Body of pancreas (tissue), 4 donors: ENCODE data around the gene ITGB6. TPM values are rescaled to one million over a fixed set of nuclear protein-coding genes. Genes with fewer than 3 reads are reported as not detected.

Experiments
- ATAC-seq: fragments of 150-250 bp; one replicate; pipeline ENCODE4 v1.9.1; 2016
- DNase-seq, 4 donors: peaks; one replicate each; pipeline ENCODE4 v3.0.0-alpha.2; 2019
- H3K27ac ChIP-seq, 4 donors: fragments of 200-600 bp; sonication (generic); 1 replicate in 3 of 4; 2 replicates in 1 of 4; pipeline versions ENCODE4 v1.5.1 to v1.6.1; 2016 to 2019; ENCODE audit warnings: mild to moderate bottlenecking in 1 of 4, mixed read lengths in 1 of 4, moderate library complexity in 1 of 4
- H3K27me3 ChIP-seq, 2 donors: fragments of 200-600 bp; sonication (generic); one replicate each; pipeline ENCODE4 v1.6.0; 2016; ENCODE audit warnings: mild to moderate bottlenecking in 1 of 2
- H3K36me3 ChIP-seq, 2 donors: fragments of 200-600 bp; sonication (generic); replicated peaks in 1 of 2; 2 replicates each; pipeline ENCODE4 v1.5.1; 2016; ENCODE audit warnings: low read depth in 2 of 2; ENCODE audit not compliant: insufficient read depth in 1 of 2
- H3K4me1 ChIP-seq: fragments of 200-600 bp; sonication (generic); one replicate; pipeline ENCODE4 v1.6.0; 2016
- H3K4me3 ChIP-seq, 2 donors: fragments of 200-600 bp; sonication (generic); 1 replicate in 1 of 2; 2 replicates in 1 of 2; pipeline ENCODE4 v1.5.1; 2016 to 2019
- H3K9me3 ChIP-seq, 3 donors: fragments of 200-600 bp; sonication (generic); 1 replicate in 2 of 3; 2 replicates in 1 of 3; pipeline ENCODE4 v1.5.1; 2016
- POLR2A ChIP-seq, 3 donors: fragments of 450-650 bp; IDR thresholded peaks; one replicate each; pipeline ENCODE4 v1.6.1; 2016; ENCODE audit warnings: antibody characterized with exemption in 3 of 3, mild to moderate bottlenecking in 2 of 3
- WGBS, 2 donors: methylation state at CpG; one replicate each; pipeline ENCODE4 v1.1.5; 2017; 5-methylcytosine and 5-hydroxymethylcytosine counted together
- intact Hi-C: fragments of 100-400 bp; cut with DNase I; formaldehyde crosslinking; loops from one replicate; pipeline ENCODE4 v1.15.1; 2023
- total RNA-seq, 2 donors: library from RNA; depleted of rRNA; stranded (reverse); fragments of >200 nt; gene quantifications; one replicate each; pipeline ENCODE4 v1.1.0, GENCODE V29; 2016
- TF ChIP-seq, protein P1 (sequence below), 7 experiments: fragments of 450-650 bp in 4 of 7; fragments of 200-600 bp in 3 of 7; sonication (generic) in 3 of 7; IDR thresholded peaks; one replicate each; pipeline ENCODE4 v1.5.1; 2016 to 2019; ENCODE audit warnings: antibody characterized with exemption in 7 of 7

Gene ITGB6
- total RNA-seq, 2 donors from 2014 or later, result 5.3 to 9.9 TPM

DNA sequence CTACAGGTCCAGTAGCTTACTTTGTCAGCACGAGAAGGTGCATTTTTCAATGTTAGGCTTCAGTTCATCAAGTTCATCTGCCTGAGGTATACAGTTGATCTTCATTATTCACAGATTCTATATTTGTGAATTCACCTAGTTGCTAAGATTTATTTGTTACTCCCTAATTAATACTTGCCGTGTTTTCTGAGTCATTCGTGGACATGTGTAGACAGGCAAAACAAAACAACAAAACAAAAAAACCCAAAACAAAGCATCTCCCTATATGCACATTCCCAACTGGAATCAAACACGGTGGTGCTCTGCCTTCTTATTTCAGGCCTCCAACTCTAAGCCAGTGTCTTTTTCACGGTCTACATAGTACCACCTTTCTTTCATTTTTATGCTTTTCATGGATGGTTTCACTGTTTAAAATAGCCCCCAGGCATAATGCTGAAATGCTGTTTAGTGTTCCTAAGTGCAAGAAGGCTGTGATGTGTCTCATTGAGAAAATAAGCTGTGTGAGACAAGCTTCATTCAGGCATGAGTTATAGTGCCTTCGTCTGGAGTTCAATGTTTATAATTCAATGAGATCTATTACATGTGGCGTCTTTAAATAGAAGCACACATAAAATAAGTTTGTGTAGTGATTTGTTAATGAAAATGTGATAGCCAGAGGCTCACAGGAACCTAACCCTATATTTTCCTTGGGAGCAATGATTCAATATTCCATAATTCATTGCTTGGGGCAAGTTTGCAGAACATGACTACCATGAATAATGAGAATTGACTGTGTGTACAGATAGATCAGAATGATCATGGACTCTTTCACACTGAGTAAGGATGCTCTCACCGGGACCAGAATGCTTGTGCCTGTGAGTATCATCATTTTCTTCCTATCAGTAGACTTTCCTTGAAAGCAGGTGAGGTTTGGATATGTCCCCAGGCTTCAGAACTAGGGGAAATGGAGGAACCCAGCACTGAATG is 24.6 kb downstream of the ITGB6 start:
- no peak for DNase-seq
- no peak overlapping the region for H3K27ac ChIP-seq
- peaks cover 0 to 2% of the 10 kb centered on the region in 2 donors for H3K36me3 ChIP-seq
- H3K4me3 ChIP-seq, result no peak overlapping the region
- H3K27me3 ChIP-seq, result no peaks in the 10 kb centered on the region
- intact Hi-C loops, result no loop called here
- 85 to 89% methylated on average over 8 of the region's 8 CpGs for WGBS, 2 donors
- H3K4me1 ChIP-seq, result no peaks in the 10 kb centered on the region
- TF ChIP-seq POLR2A (IDR thresholded peaks at IDR 0.05), result no peak
- TF ChIP-seq, protein P1, sequence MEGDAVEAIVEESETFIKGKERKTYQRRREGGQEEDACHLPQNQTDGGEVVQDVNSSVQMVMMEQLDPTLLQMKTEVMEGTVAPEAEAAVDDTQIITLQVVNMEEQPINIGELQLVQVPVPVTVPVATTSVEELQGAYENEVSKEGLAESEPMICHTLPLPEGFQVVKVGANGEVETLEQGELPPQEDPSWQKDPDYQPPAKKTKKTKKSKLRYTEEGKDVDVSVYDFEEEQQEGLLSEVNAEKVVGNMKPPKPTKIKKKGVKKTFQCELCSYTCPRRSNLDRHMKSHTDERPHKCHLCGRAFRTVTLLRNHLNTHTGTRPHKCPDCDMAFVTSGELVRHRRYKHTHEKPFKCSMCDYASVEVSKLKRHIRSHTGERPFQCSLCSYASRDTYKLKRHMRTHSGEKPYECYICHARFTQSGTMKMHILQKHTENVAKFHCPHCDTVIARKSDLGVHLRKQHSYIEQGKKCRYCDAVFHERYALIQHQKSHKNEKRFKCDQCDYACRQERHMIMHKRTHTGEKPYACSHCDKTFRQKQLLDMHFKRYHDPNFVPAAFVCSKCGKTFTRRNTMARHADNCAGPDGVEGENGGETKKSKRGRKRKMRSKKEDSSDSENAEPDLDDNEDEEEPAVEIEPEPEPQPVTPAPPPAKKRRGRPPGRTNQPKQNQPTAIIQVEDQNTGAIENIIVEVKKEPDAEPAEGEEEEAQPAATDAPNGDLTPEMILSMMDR (IDR thresholded peaks at IDR 0.05), result no peak
- ATAC-seq, result no peak
- no peaks in the 10 kb centered on the region for H3K9me3 ChIP-seq

DNA sequence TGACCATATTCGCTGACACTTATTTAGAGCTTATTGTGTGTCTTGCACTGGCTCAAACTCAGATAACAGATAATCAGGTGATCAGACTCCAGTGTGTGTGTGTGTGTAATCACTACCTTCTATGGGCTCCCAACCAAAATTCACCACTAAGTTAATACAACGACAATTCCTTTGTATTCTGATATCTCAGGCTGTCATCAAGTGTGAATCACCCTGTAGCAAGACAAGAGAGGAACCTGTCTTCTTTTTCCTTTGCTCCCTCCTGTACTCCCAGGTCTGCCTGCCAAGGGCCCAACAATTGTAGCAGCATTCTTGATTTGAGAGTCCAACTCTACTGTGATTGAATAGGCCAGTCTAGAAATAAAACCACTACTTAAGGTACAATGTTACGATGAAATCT is 25.8 kb downstream of the ITGB6 start:
- ATAC-seq (no peak), DNase-seq (no peak)
- 82 to 84% methylated on average over 3 of the region's 3 CpGs for WGBS, 2 donors
- intact Hi-C loops, result no loop called here
- H3K27ac ChIP-seq, result no peak overlapping the region
- no peaks in the 10 kb centered on the region for H3K4me1 ChIP-seq
- no peak overlapping the region for H3K4me3 ChIP-seq
- no peak for TF ChIP-seq POLR2A (IDR thresholded peaks at IDR 0.05)
- TF ChIP-seq, protein P1 (IDR thresholded peaks at IDR 0.05), result no peak
- H3K36me3 ChIP-seq, result peaks cover 0 to 2% of the 10 kb centered on the region in 2 donors
- no peaks in the 10 kb centered on the region for H3K9me3 ChIP-seq
- no peaks in the 10 kb centered on the region for H3K27me3 ChIP-seq

DNA sequence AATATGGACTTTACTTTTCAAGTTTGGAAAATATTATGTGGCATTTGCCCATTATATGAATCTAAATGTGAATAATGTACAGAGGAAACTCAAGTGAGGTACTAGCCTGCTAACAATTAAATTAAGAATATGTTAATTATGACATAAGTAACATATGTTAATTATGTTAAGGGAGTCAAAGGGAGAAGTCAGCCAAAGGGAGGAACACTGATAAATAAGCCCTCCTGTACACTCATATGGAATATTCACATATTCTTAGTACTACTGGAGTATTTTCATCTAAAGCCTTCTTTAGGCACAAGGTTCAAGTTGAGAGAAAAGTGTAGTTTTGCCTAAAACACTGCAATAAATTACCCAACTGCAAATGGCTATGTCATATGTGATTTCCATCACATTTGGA is 30.1 kb downstream of the ITGB6 start:
- DNase-seq (no peak), ATAC-seq (no peak)
- H3K27ac ChIP-seq, result no peak overlapping the region
- H3K9me3 ChIP-seq, result no peaks in the 10 kb centered on the region
- H3K36me3 ChIP-seq, result peaks cover 0 to 2% of the 10 kb centered on the region in 2 donors
- peaks cover 23% of the 10 kb centered on the region for H3K4me1 ChIP-seq
- no peak overlapping the region for H3K4me3 ChIP-seq
- no peaks in the 10 kb centered on the region for H3K27me3 ChIP-seq
- intact Hi-C loops, result no loop called here
- TF ChIP-seq POLR2A (IDR thresholded peaks at IDR 0.05), result no peak
- TF ChIP-seq, protein P1 (IDR thresholded peaks at IDR 0.05), result no peak

DNA sequence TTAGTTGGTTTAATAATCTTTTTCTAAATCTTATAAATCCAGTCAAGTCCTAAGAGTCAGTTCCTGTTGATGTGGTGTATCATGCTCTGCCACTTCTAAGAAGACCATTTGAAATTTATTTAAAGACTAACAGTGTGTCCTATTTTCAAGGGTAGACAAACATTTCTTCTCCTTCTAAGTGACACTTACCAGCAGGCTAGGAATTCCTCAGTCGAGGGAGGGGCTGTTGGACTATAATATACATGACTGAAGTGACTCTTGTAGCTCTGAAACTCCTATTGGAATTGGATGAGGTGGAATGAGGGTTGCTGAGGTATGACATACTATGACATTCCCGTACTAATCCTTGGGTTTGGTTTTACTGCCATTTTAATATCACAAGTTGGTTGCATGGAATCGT is 30.6 kb downstream of the ITGB6 start:
- intact Hi-C loops, result no loop called here
- no peak overlapping the region for H3K27ac ChIP-seq
- H3K4me3 ChIP-seq, result no peak overlapping the region
- H3K4me1 ChIP-seq, result peaks cover 28% of the 10 kb centered on the region
- no peak for ATAC-seq
- H3K9me3 ChIP-seq, result no peaks in the 10 kb centered on the region
- H3K27me3 ChIP-seq, result no peaks in the 10 kb centered on the region
- H3K36me3 ChIP-seq, result peaks cover 0 to 2% of the 10 kb centered on the region in 2 donors
- WGBS, 2 donors, result 74 to 75% methylated on average over 3 of the region's 3 CpGs
- TF ChIP-seq, protein P1 (IDR thresholded peaks at IDR 0.05), result no peak
- no peak for TF ChIP-seq POLR2A (IDR thresholded peaks at IDR 0.05)
- DNase-seq, result no peak
